SK-N-SH treated with all-trans-retinoic acid at 6 μM for 48 hours (cell line): ENCODE data around the gene IL22RA2.

Source experiments
- ATAC-seq: fragments of 200-7000 bp; cut with Tn5 transposase; 3 replicates; pipeline ENCODE4 v1.9.1; 2020; ENCODE audit warnings: mild to moderate bottlenecking, moderate library complexity
- BACH2 ChIP-seq: fragments of 250-450 bp; sonication (Bioruptor Pico); IDR thresholded peaks from 2 replicates; pipeline ENCODE4 v1.9.0; 2021; ENCODE audit warnings: mild to moderate bottlenecking, borderline replicate concordance
- CREB5 ChIP-seq: fragments of 250-450 bp; sonication (Bioruptor Pico); IDR thresholded peaks from 2 replicates; pipeline ENCODE4 v1.5.1; 2020; ENCODE audit warnings: low read depth, mild to moderate bottlenecking, moderate library complexity
- CSDC2 ChIP-seq: fragments of 250-450 bp; sonication (Bioruptor Pico); IDR thresholded peaks from 2 replicates; pipeline ENCODE4 v1.5.0; 2020; ENCODE audit warnings: mild to moderate bottlenecking, moderate library complexity
- CSRNP3 ChIP-seq: fragments of 250-450 bp; sonication (Bioruptor Pico); IDR thresholded peaks from 2 replicates; pipeline ENCODE4 v1.5.1; 2021; ENCODE audit warnings: mild to moderate bottlenecking, moderate library complexity
- ESRRG ChIP-seq: fragments of 250-450 bp; sonication (Bioruptor Pico); IDR thresholded peaks from 2 replicates; pipeline ENCODE4 v1.6.1; 2021; ENCODE audit warnings: mild to moderate bottlenecking
- GLIS3 ChIP-seq: fragments of 250-450 bp; sonication (Bioruptor Pico); IDR thresholded peaks from 2 replicates; pipeline ENCODE4 v1.5.0; 2020; ENCODE audit warnings: mild to moderate bottlenecking, moderate library complexity
- ISL1 ChIP-seq: fragments of 250-450 bp; sonication (Bioruptor Pico); IDR thresholded peaks from 2 replicates; pipeline ENCODE4 v2.1.2; 2022; ENCODE audit warnings: mild to moderate bottlenecking, moderate library complexity
- OSR1 ChIP-seq: fragments of 250-450 bp; sonication (Bioruptor Pico); IDR thresholded peaks from 2 replicates; pipeline ENCODE4 v1.8.0; 2022; ENCODE audit warnings: moderate library complexity, mild to moderate bottlenecking, inconsistent platforms
- PATZ1 ChIP-seq: fragments of 250-450 bp; sonication (Bioruptor Pico); IDR thresholded peaks from 2 replicates; pipeline ENCODE4 v1.8.0; 2020; ENCODE audit warnings: mild to moderate bottlenecking, moderate library complexity, borderline replicate concordance
- POU6F1 ChIP-seq: fragments of 250-450 bp; sonication (Bioruptor Pico); IDR thresholded peaks from 2 replicates; pipeline ENCODE4 v1.8.0; 2021; ENCODE audit warnings: low read depth, mild to moderate bottlenecking, moderate library complexity, borderline replicate concordance
- PPARA ChIP-seq: fragments of 250-450 bp; sonication (Bioruptor Pico); IDR thresholded peaks from 2 replicates; pipeline ENCODE4 v1.5.0; 2020; ENCODE audit warnings: mild to moderate bottlenecking, borderline replicate concordance
- RARB ChIP-seq: fragments of 250-450 bp; sonication (Bioruptor Pico); IDR thresholded peaks from 2 replicates; pipeline ENCODE4 v1.8.0; 2021; ENCODE audit warnings: mild to moderate bottlenecking, moderate library complexity
- SNAI2 ChIP-seq: fragments of 250-450 bp; sonication (Bioruptor Pico); IDR thresholded peaks from 2 replicates; pipeline ENCODE4 v1.5.0; 2020; ENCODE audit warnings: mild to moderate bottlenecking, moderate library complexity
- TCF4 ChIP-seq: fragments of 250-450 bp; sonication (Bioruptor Pico); IDR thresholded peaks from 2 replicates; pipeline ENCODE4 v1.8.0; 2021; ENCODE audit warnings: mild to moderate bottlenecking, moderate library complexity, borderline replicate concordance
- ZC3H10 ChIP-seq: fragments of 250-450 bp; sonication (Bioruptor Pico); IDR thresholded peaks from 2 replicates; pipeline ENCODE4 v1.5.1; 2021; ENCODE audit warnings: mild to moderate bottlenecking, moderate library complexity
- ZFP3 ChIP-seq: fragments of 250-450 bp; sonication (Bioruptor Pico); IDR thresholded peaks from 2 replicates; pipeline ENCODE4 v1.5.0; 2020; ENCODE audit warnings: mild to moderate bottlenecking, moderate library complexity
- ZFP30 ChIP-seq: fragments of 450-650 bp; formaldehyde crosslinking; IDR thresholded peaks from 2 replicates; pipeline ENCODE4 v1.5.0; 2022; ENCODE audit warnings: mild to moderate bottlenecking, moderate library complexity
- ZNF565 ChIP-seq: fragments of 450-650 bp; formaldehyde crosslinking; conservative IDR thresholded peaks from 2 replicates; pipeline ENCODE4 v1.5.0; 2020; ENCODE audit warnings: low read depth, mild to moderate bottlenecking, moderate library complexity
- ZNF70 ChIP-seq: fragments of 450-650 bp; formaldehyde crosslinking; IDR thresholded peaks from 2 replicates; pipeline ENCODE4 v1.5.0; 2020; ENCODE audit warnings: mild to moderate bottlenecking, moderate library complexity
- ZNF8 ChIP-seq: fragments of 450-650 bp; formaldehyde crosslinking; IDR thresholded peaks from 2 replicates; pipeline ENCODE4 v1.5.0; 2020; ENCODE audit warnings: mild to moderate bottlenecking, moderate library complexity

IL22RA2 gene

GRCh38 chr6:137197684-137198645, 24.5 kb upstream of the IL22RA2 start (continued):
- TF ChIP-seq CSDC2 (CRISPR knock-in tag) (no peak), ZNF8 (CRISPR knock-in tag) (no peak)

- no peak for ATAC-seq
These were observed 20.0 kb upstream of the IL22RA2 start for GRCh38 chr6:137193256-137194070.

GRCh38 chr6:137192821-137193220, 19.4 kb upstream of the IL22RA2 start:
- TF ChIP-seq CSDC2 (CRISPR knock-in tag) (no peak), ZFP3 (CRISPR knock-in tag) (no peak)
- no peak for ATAC-seq

More at GRCh38 chr6:137193256-137194070, 20.0 kb upstream of the IL22RA2 start:
- TF ChIP-seq PATZ1 (no peak), ISL1 (CRISPR knock-in tag) (no peak), BACH2 (CRISPR knock-in tag) (no peak), CSRNP3 (CRISPR knock-in tag) (no peak), PPARA (CRISPR knock-in tag) (no peak), POU6F1 (CRISPR knock-in tag) (no peak), ZNF70 (CRISPR knock-in tag) (no peak), ESRRG (CRISPR knock-in tag) (no peak), ZNF8 (CRISPR knock-in tag) (no peak), ZFP3 (CRISPR knock-in tag) (no peak)

GRCh38 chr6:137191670-137192069, 18.2 kb upstream of the IL22RA2 start:
- no peak for TF ChIP-seq TCF4 (CRISPR knock-in tag)
- no peak for TF ChIP-seq SNAI2 (CRISPR knock-in tag)
- TF ChIP-seq BACH2 (CRISPR knock-in tag), result no peak
- no peak for TF ChIP-seq ZNF565 (CRISPR knock-in tag)
- no peak for TF ChIP-seq CSDC2 (CRISPR knock-in tag)
- no peak for ATAC-seq

GRCh38 chr6:137191236-137191635, 17.8 kb upstream of the IL22RA2 start:
- no peak for ATAC-seq
- no peak for TF ChIP-seq RARB (CRISPR knock-in tag)
- TF ChIP-seq GLIS3, result no peak
- TF ChIP-seq OSR1 (CRISPR knock-in tag), result no peak
- no peak for TF ChIP-seq CSRNP3 (CRISPR knock-in tag)
- no peak for TF ChIP-seq ESRRG (CRISPR knock-in tag)
- no peak for TF ChIP-seq ZFP30
- no peak for TF ChIP-seq ZNF565 (CRISPR knock-in tag)
- no peak for TF ChIP-seq POU6F1 (CRISPR knock-in tag)
- TF ChIP-seq ZNF70 (CRISPR knock-in tag), result no peak
- TF ChIP-seq ISL1 (CRISPR knock-in tag), result no peak
- TF ChIP-seq ZC3H10 (CRISPR knock-in tag), result no peak
- TF ChIP-seq TCF4 (CRISPR knock-in tag), result no peak
- no peak for TF ChIP-seq PATZ1
- no peak for TF ChIP-seq CREB5 (CRISPR knock-in tag)
